NCI-H128 (cell line): Measurements from ENCODE around the gene PIGV.
A peak's percentile ranks its signal among the peaks of the same experiment; 100 is the strongest.
"Not testable (repeated sequence)": the region's sequence is repeated elsewhere in the genome, so short reads cannot be mapped to it uniquely, and the experiment has no call there.

ENCODE experiments used
- DNase-seq: peaks from one replicate; lab custom pipeline; 2025; ENCODE audit not compliant: unreplicated experiment; lab: John Stamatoyannopoulos, UW

PIGV gene

GRCh38 chr1:26791148-26791547 lies 3.4 kb downstream of the PIGV start:
- no peak for DNase-seq

GRCh38 chr1:26791626-26792025 lies 3.9 kb downstream of the PIGV start:
- no peak for DNase-seq

GRCh38 chr1:26792924-26793323 lies 5.2 kb downstream of the PIGV start:
- no peak for DNase-seq

GRCh38 chr1:26794391-26794790 lies 6.6 kb downstream of the PIGV start:
- no peak for DNase-seq

- DNase-seq, result no peak
Measured at GRCh38 chr1:26797627-26798026, 9.9 kb downstream of the PIGV start.

GRCh38 chr1:26799479-26800142 lies 11.9 kb downstream of the PIGV start:
- no peak for DNase-seq

- DNase-seq, result not testable (repeated sequence)
Measured at GRCh38 chr1:26803932-26804331, 16.2 kb downstream of the PIGV start.

GRCh38 chr1:26810105-26810504 lies 22.4 kb downstream of the PIGV start:
- DNase-seq, result peak; percentile 44

GRCh38 chr1:26811057-26811456 lies 23.3 kb downstream of the PIGV start:
- DNase-seq, result no peak

- DNase-seq, result no peak
Measured at GRCh38 chr1:26811708-26812107, 24.0 kb downstream of the PIGV start.

- no peak for DNase-seq
Measured at GRCh38 chr1:26814377-26814776, 26.6 kb downstream of the PIGV start.

GRCh38 chr1:26814893-26815292 lies 27.1 kb downstream of the PIGV start:
- no peak for DNase-seq

GRCh38 chr1:26820784-26821269 lies 33.1 kb downstream of the PIGV start:
- no peak for DNase-seq

- no peak for DNase-seq
Measured at GRCh38 chr1:26822737-26823395, 35.1 kb downstream of the PIGV start.

GRCh38 chr1:26824731-26825130 lies 37.0 kb downstream of the PIGV start:
- DNase-seq, result no peak

- peak; percentile 23 for DNase-seq
Measured at GRCh38 chr1:26826261-26827105, 38.7 kb downstream of the PIGV start, which contains the start of gene ZDHHC18. TSS of gene ZDHHC18 (plus strand) at chr1:26826688. CDS start at chr1:26826805, 117 bp downstream.

GRCh38 chr1:26827106-26827604 lies 39.4 kb downstream of the PIGV start:
- DNase-seq, result no peak

GRCh38 chr1:26827663-26828062 lies 39.9 kb downstream of the PIGV start:
- DNase-seq, result no peak

GRCh38 chr1:26828411-26828991 lies 40.8 kb downstream of the PIGV start:
- DNase-seq, result no peak

GRCh38 chr1:26829184-26829911 lies 41.6 kb downstream of the PIGV start:
- no peak for DNase-seq
